Activated naive CD8-positive, alpha-beta T cell treated with anti-CD3 and anti-CD28 coated beads, Interleukin-2, amount 50 U/mL, for 24 hours (primary cell): ENCODE data around the gene UPP1.
"Not testable (repeated sequence)": the region's sequence is repeated elsewhere in the genome, so short reads cannot be mapped to it uniquely, and the experiment has no call there.

Experiments used
- ATAC-seq: fragments of 150-1000 bp; cut with Tn5 transposase; one replicate; pipeline ENCODE4 v1.10.0; 2021
- DNase-seq: peaks from one replicate; pipeline ENCODE4 v3.0.0; 2021
- H3K27ac Mint-ChIP-seq: one replicate; pipeline ENCODE4 v1.8.0; 2021; ENCODE audit warnings: mild to moderate bottlenecking, mixed read lengths
- H3K27me3 Mint-ChIP-seq: one replicate; pipeline ENCODE4 v1.8.0; 2021; ENCODE audit warnings: mixed read lengths
- H3K36me3 Mint-ChIP-seq: one replicate; pipeline ENCODE4 v1.8.0; 2021; ENCODE audit warnings: low read depth, mixed read lengths
- H3K4me1 Mint-ChIP-seq: one replicate; pipeline ENCODE4 v1.8.0; 2021; ENCODE audit warnings: mixed read lengths
- H3K4me3 Mint-ChIP-seq: one replicate; pipeline ENCODE4 v1.8.0; 2021; ENCODE audit warnings: mild to moderate bottlenecking, moderate library complexity, mixed read lengths
- H3K9me3 Mint-ChIP-seq: one replicate; pipeline ENCODE4 v1.8.0; 2021; ENCODE audit warnings: mixed read lengths

UPP1 gene

DNA sequence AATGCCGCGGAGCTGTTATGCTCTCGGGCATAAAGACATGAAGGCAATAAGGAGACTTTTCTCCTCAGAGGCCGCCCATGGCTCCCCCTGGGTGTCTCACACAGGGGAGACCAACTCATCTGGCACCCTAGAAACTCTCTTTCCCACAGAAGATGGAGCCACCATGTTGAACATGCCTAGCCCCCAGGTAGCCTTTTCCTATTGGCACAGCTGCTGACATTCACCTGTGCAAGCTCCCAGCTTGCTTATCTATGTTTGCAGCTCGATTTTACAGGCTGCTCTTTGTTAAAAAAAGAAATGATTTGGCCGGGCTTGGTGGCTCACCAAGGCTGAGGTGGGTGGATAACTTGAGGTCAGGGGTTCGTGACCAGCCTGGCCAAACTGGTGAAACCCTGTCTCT is 58.6 kb downstream of the UPP1 start:
- not testable (repeated sequence) for DNase-seq, H3K4me3 Mint-ChIP-seq, H3K9me3 Mint-ChIP-seq, H3K27ac Mint-ChIP-seq, ATAC-seq, H3K4me1 Mint-ChIP-seq, H3K36me3 Mint-ChIP-seq
- H3K27me3 Mint-ChIP-seq, result peaks cover 18% of the 10 kb centered on the region

DNA sequence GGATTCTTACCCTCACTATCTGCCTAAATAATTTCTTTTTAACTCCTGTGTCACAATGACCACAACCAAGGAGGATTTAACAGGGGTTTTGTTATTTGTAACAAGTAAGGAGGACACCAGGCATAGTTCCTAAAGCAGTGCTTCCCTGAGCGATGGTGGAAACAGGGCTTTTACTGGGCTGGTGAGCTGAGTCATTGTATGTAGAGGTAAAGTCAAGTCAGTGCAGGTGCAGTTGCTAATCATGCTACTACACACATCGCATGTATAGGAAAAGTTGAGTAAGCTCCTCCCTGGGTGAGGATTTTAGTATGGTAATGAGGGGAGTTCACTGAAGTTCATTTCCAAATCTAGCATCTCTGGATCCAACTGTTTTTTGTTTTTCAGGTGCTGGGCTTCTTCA is 59.2 kb downstream of the UPP1 start:
- Mint-ChIP-seq H3K9me3 (no peaks in the 10 kb centered on the region), H3K27me3 (peaks cover 18% of the 10 kb centered on the region), H3K27ac (no peak overlapping the region), H3K4me1 (no peaks in the 10 kb centered on the region), H3K4me3 (no peak overlapping the region), H3K36me3 (no peaks in the 10 kb centered on the region)
- ATAC-seq (no peak), DNase-seq (no peak)

- Mint-ChIP-seq H3K36me3 (no peaks in the 10 kb centered on the region), H3K27me3 (peaks cover 18% of the 10 kb centered on the region), H3K9me3 (no peaks in the 10 kb centered on the region), H3K4me1 (no peaks in the 10 kb centered on the region), H3K27ac (no peak overlapping the region), H3K4me3 (no peak overlapping the region)
- DNase-seq (no peak), ATAC-seq (no peak)
Observed at GRCh38 chr7:48149058-48149457, 60.0 kb downstream of the UPP1 start.

- H3K27me3 Mint-ChIP-seq, result peaks cover 18% of the 10 kb centered on the region
- H3K9me3 Mint-ChIP-seq, result no peaks in the 10 kb centered on the region
- no peak overlapping the region for H3K27ac Mint-ChIP-seq
- ATAC-seq (no peak), DNase-seq (no peak)
- no peak overlapping the region for H3K4me3 Mint-ChIP-seq
- no peaks in the 10 kb centered on the region for H3K4me1 Mint-ChIP-seq
- no peaks in the 10 kb centered on the region for H3K36me3 Mint-ChIP-seq
Observed at GRCh38 chr7:48150086-48150485, 61.0 kb downstream of the UPP1 start.

DNA sequence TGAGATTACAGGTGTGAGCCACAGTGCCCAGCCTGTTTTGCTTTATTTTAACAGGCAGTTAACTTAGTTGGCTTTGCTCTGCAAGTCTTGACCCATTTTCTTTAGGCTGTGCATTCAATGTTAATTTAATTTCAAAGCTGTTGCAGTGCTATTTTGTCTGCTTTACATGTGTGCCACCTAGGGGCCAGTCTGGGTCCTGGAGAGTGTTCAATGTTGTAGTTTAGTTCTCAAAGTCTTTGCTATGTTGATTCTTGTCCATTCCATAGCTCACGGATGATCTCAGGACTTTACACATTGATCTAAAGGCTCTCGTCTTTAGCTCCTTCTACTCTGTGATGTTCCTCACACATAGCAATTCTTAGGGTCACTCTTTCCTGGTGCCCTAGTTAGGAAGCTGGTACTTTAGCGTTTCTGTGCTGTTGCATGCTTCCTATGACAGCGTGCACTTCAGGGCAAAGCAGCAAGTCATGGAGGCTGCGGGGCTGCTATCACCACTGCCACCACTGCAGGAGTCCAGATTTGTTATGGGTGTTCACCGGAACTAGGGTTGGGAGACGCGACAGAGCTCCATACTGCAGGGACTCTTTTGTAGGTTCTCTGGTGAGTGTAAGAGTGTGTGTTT is 65.8 kb downstream of the UPP1 start:
- Mint-ChIP-seq H3K36me3 (no peaks in the 10 kb centered on the region), H3K27ac (no peak overlapping the region), H3K4me3 (no peak overlapping the region), H3K27me3 (peaks cover 13% of the 10 kb centered on the region), H3K4me1 (no peaks in the 10 kb centered on the region), H3K9me3 (no peaks in the 10 kb centered on the region)
- no peak for ATAC-seq
- DNase-seq, result peak; percentile 24
